Measurements from ENCODE around the gene LMBRD2. TPM values are rescaled to one million over a fixed set of nuclear protein-coding genes. Genes with fewer than 3 reads are reported as not detected.

The LMBRD2 gene
- total and polyA plus RNA-seq, 2 experiments from 2014 or later: 7.0 to 14.5 TPM

- Histone ChIP-seq H3K9me2 (ENCODE audit: insufficient read depth) (no peaks in the 10 kb centered on the region), H3K9ac (no peak overlapping the region), H3F3A (ENCODE audit: insufficient read depth) (no peaks in the 10 kb centered on the region; the same call in 1 of the 2 replicates), H2AFZ (no peak overlapping the region), H4K20me1 (ENCODE audit: insufficient read depth) (no peaks in the 10 kb centered on the region), H3K9me3 (ENCODE audit: low read depth) (no peaks in the 10 kb centered on the region), H3K27ac (no peak overlapping the region), H3K36me3 (ENCODE audit: low read depth) (peaks cover 76% of the 10 kb centered on the region), H3K27me3 (replicated peaks; ENCODE audit: insufficient read depth) (no peaks in the 10 kb centered on the region), H3K4me3 (no peak overlapping the region), H3K79me2 (ENCODE audit: insufficient read depth) (no peaks in the 10 kb centered on the region), H3K4me2 (ENCODE audit: unreplicated experiment) (no peak overlapping the region), H3K4me1 (ENCODE audit: insufficient read depth) (no peaks in the 10 kb centered on the region)
- TF ChIP-seq EZH2phosphoT487 (IDR thresholded peaks at IDR 0.05; ENCODE audit: insufficient read depth, low read depth) (no peak), EZH2 (IDR thresholded peaks at IDR 0.05; ENCODE audit: insufficient read depth, poor library complexity, severe bottlenecking) (no peak)
- DNase-seq: no peak
- in situ Hi-C loops (cut with MboI): no loop called here
- WGBS, 2 experiments (ENCODE audit: low coverage in 1 of 2, low lambda C conversion rate in 2 of 2, missing lambda C conversion rate in 2 of 2): 94% methylated on average over 2 of the region's 2 CpGs
Observed at GRCh38 chr5:36177154-36177553, 25.5 kb upstream of the LMBRD2 start.

DNA sequence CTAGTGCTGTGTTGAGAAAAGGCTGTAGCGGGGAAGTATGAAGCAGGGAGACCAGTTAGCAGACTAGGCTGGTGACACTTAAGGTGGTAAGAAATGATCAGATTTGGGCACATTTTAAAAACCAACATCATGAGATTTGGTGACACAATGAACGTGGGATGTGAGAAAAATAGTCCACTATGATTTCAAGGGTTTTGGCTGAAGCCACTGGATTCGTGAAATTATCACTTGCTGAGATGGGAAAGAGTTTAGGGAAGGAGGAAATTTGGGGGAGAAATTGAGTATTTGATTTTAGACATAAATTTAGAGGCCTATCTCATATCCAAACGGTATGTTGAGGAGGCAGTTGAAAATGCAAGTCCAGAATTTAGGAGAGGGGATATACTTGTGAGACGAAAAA, 23.4 kb upstream of the LMBRD2 start:
- peaks cover 73% of the 10 kb centered on the region for H3K36me3 ChIP-seq (ENCODE audit: low read depth)
- 0 out of 2 replicates have a peak, but pooled peaks cover 7% of the 10 kb centered on the region for H3K79me2 ChIP-seq (ENCODE audit: insufficient read depth)
- H4K20me1 ChIP-seq (ENCODE audit: insufficient read depth): no peaks in the 10 kb centered on the region
- H3K27me3 ChIP-seq (replicated peaks; ENCODE audit: insufficient read depth): no peaks in the 10 kb centered on the region
- DNase-seq: no peak
- no peak overlapping the region for H3K4me3 ChIP-seq
- H2AFZ ChIP-seq: no peak overlapping the region
- H3K9me2 ChIP-seq (ENCODE audit: insufficient read depth): no peaks in the 10 kb centered on the region
- no peaks in the 10 kb centered on the region; the same call in 1 of the 2 replicates for H3F3A ChIP-seq (ENCODE audit: insufficient read depth)
- H3K9ac ChIP-seq: no peak overlapping the region
- in situ Hi-C loops (cut with MboI): no loop called here
- H3K27ac ChIP-seq: no peak overlapping the region
- TF ChIP-seq EZH2 (IDR thresholded peaks at IDR 0.05; ENCODE audit: insufficient read depth, poor library complexity, severe bottlenecking) (no peak), EZH2phosphoT487 (IDR thresholded peaks at IDR 0.05; ENCODE audit: insufficient read depth, low read depth) (no peak)
- H3K4me1 ChIP-seq (ENCODE audit: insufficient read depth): no peaks in the 10 kb centered on the region
- WGBS, 2 experiments (ENCODE audit: low coverage in 1 of 2, low lambda C conversion rate in 2 of 2, missing lambda C conversion rate in 2 of 2): 60 to 61% methylated on average over 5 of the region's 5 CpGs
- no peak overlapping the region for H3K4me2 ChIP-seq (ENCODE audit: unreplicated experiment)
- H3K9me3 ChIP-seq (ENCODE audit: low read depth): no peaks in the 10 kb centered on the region

DNA sequence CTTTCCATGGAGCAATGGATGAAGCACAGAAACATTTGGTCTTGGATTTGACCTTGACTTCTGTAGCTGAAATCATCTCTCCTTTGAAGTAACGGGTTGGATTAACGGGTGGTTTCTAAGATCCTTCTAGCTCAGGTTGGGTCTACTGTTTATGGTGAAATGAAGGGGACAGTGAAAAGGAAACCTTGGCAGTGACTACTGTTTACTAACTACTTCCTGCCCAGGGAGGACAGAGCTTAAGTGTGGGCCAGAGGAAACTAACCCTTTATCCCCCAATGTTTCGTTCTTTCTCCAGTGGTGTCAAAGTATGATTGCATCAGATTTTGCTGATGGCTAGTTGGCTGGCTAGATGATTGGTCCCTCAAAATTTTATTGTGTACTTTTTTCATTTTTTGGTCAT, 22.4 kb upstream of the LMBRD2 start:
- no peak for TF ChIP-seq EZH2 (IDR thresholded peaks at IDR 0.05; ENCODE audit: insufficient read depth, poor library complexity, severe bottlenecking)
- no peak for TF ChIP-seq EZH2phosphoT487 (IDR thresholded peaks at IDR 0.05; ENCODE audit: insufficient read depth, low read depth)
- Histone ChIP-seq H4K20me1 (ENCODE audit: insufficient read depth) (no peaks in the 10 kb centered on the region), H3K9me2 (ENCODE audit: insufficient read depth) (no peaks in the 10 kb centered on the region), H3F3A (ENCODE audit: insufficient read depth) (no peaks in the 10 kb centered on the region; the same call in 1 of the 2 replicates), H3K27ac (no peak overlapping the region), H3K9me3 (ENCODE audit: low read depth) (no peaks in the 10 kb centered on the region), H3K4me3 (no peak overlapping the region), H3K27me3 (replicated peaks; ENCODE audit: insufficient read depth) (no peaks in the 10 kb centered on the region), H3K79me2 (ENCODE audit: insufficient read depth) (0 out of 2 replicates have a peak, but pooled peaks cover 7% of the 10 kb centered on the region), H3K9ac (no peak overlapping the region), H3K36me3 (ENCODE audit: low read depth) (peaks cover 70% of the 10 kb centered on the region), H3K4me1 (ENCODE audit: insufficient read depth) (no peaks in the 10 kb centered on the region), H2AFZ (no peak overlapping the region), H3K4me2 (ENCODE audit: unreplicated experiment) (no peak overlapping the region)
- WGBS, 2 experiments (ENCODE audit: low coverage in 1 of 2, low lambda C conversion rate in 2 of 2, missing lambda C conversion rate in 2 of 2): 94 to 99% methylated on average over 3 of the region's 3 CpGs
- in situ Hi-C loops (cut with MboI): no loop called here
- DNase-seq: no peak

DNA sequence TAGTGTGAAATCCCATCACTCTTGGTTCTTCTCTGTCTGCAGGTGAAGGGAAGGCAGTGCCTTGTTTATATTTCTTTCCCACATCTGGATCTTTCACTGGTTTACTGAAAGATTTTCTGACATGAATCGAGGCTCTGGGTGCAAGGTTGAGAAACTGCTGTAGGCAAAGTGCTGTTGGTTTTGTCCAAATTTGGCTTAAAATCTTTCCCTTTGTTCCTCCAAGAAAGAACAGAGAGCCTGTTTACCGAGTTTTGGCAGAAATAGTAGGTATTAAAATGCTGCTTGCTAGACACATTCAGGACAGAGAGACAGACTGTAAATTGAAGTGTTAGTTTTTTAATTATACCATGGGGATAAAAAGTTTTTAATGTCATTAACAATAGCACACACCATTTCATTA, 21.7 kb upstream of the LMBRD2 start:
- Histone ChIP-seq H3K27me3 (replicated peaks; ENCODE audit: insufficient read depth) (no peaks in the 10 kb centered on the region), H3K27ac (no peak overlapping the region), H3K36me3 (ENCODE audit: low read depth) (peaks cover 67% of the 10 kb centered on the region), H3K9me3 (ENCODE audit: low read depth) (no peaks in the 10 kb centered on the region), H3K4me2 (ENCODE audit: unreplicated experiment) (no peak overlapping the region), H4K20me1 (ENCODE audit: insufficient read depth) (no peaks in the 10 kb centered on the region), H3F3A (ENCODE audit: insufficient read depth) (no peaks in the 10 kb centered on the region; the same call in 1 of the 2 replicates), H3K4me1 (ENCODE audit: insufficient read depth) (no peaks in the 10 kb centered on the region), H3K4me3 (no peak overlapping the region), H3K9ac (no peak overlapping the region), H3K9me2 (ENCODE audit: insufficient read depth) (no peaks in the 10 kb centered on the region), H3K79me2 (ENCODE audit: insufficient read depth) (0 out of 2 replicates have a peak, but pooled peaks cover 11% of the 10 kb centered on the region), H2AFZ (no peak overlapping the region)
- in situ Hi-C loops (cut with MboI): no loop called here
- TF ChIP-seq EZH2 (IDR thresholded peaks at IDR 0.05; ENCODE audit: insufficient read depth, poor library complexity, severe bottlenecking): no peak
- no peak for DNase-seq
- WGBS, 2 experiments (ENCODE audit: low coverage in 1 of 2, low lambda C conversion rate in 2 of 2, missing lambda C conversion rate in 2 of 2): 49 to 53% methylated on average over 2 of the region's 2 CpGs

GRCh38 chr5:36172599-36172998, 20.9 kb upstream of the LMBRD2 start:
- Histone ChIP-seq H2AFZ (no peak overlapping the region), H3F3A (ENCODE audit: insufficient read depth) (no peaks in the 10 kb centered on the region; the same call in 1 of the 2 replicates), H3K27me3 (replicated peaks; ENCODE audit: insufficient read depth) (no peaks in the 10 kb centered on the region), H3K4me2 (ENCODE audit: unreplicated experiment) (no peak overlapping the region), H3K36me3 (ENCODE audit: low read depth) (peaks cover 68% of the 10 kb centered on the region), H3K9me2 (ENCODE audit: insufficient read depth) (no peaks in the 10 kb centered on the region), H3K27ac (no peak overlapping the region), H3K4me1 (ENCODE audit: insufficient read depth) (no peaks in the 10 kb centered on the region), H3K4me3 (no peak overlapping the region), H3K79me2 (ENCODE audit: insufficient read depth) (0 out of 2 replicates have a peak, but pooled peaks cover 11% of the 10 kb centered on the region), H4K20me1 (ENCODE audit: insufficient read depth) (no peaks in the 10 kb centered on the region), H3K9me3 (ENCODE audit: low read depth) (no peaks in the 10 kb centered on the region), H3K9ac (no peak overlapping the region)
- DNase-seq: no peak
- no peak for TF ChIP-seq EZH2phosphoT487 (IDR thresholded peaks at IDR 0.05; ENCODE audit: insufficient read depth, low read depth)
- no peak for TF ChIP-seq EZH2 (IDR thresholded peaks at IDR 0.05; ENCODE audit: insufficient read depth, poor library complexity, severe bottlenecking)
- 100% methylated on average over 1 of the region's 1 CpG for WGBS, 2 experiments (ENCODE audit: low coverage in 1 of 2, low lambda C conversion rate in 2 of 2, missing lambda C conversion rate in 2 of 2)
- in situ Hi-C loops (cut with MboI): no loop called here

Data from GM23248 (cell line).